GM12873 (cell line): ENCODE data around the gene DCUN1D1.
A peak's percentile ranks its signal among the peaks of the same experiment; 100 is the strongest.

ENCODE experiments used
- TF ChIP-seq, protein P1 (sequence below): IDR thresholded peaks from 2 replicates; pipeline ENCODE4 v1.5.1; 2012; ENCODE audit warnings: low read depth, mild to moderate bottlenecking, moderate library complexity, low read length, control low read depth; ENCODE audit not compliant: insufficient read depth; ENCODE audit errors: missing control alignments

The DCUN1D1 gene

DNA sequence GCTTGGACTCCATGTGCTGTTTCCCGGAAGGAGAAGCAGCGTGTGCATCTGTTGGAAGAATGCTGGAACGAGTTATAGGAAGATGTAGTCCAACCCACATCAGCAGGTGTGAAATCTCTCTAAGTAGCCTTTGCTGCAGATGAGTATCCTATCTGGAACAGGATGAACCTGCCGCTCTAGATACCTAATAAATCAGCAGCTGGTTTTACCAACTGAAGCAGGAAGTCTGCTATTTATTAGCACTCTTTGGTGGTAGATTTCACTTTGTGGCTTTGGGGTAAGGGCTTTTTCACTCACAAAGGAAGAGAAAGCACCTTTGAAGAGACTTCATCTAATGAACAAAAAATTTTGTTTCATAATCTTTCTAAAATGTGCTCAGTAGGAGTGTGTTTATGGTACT lies 66.4 kb downstream of the DCUN1D1 start:
- TF ChIP-seq, protein P1, sequence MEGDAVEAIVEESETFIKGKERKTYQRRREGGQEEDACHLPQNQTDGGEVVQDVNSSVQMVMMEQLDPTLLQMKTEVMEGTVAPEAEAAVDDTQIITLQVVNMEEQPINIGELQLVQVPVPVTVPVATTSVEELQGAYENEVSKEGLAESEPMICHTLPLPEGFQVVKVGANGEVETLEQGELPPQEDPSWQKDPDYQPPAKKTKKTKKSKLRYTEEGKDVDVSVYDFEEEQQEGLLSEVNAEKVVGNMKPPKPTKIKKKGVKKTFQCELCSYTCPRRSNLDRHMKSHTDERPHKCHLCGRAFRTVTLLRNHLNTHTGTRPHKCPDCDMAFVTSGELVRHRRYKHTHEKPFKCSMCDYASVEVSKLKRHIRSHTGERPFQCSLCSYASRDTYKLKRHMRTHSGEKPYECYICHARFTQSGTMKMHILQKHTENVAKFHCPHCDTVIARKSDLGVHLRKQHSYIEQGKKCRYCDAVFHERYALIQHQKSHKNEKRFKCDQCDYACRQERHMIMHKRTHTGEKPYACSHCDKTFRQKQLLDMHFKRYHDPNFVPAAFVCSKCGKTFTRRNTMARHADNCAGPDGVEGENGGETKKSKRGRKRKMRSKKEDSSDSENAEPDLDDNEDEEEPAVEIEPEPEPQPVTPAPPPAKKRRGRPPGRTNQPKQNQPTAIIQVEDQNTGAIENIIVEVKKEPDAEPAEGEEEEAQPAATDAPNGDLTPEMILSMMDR = no peak

DNA sequence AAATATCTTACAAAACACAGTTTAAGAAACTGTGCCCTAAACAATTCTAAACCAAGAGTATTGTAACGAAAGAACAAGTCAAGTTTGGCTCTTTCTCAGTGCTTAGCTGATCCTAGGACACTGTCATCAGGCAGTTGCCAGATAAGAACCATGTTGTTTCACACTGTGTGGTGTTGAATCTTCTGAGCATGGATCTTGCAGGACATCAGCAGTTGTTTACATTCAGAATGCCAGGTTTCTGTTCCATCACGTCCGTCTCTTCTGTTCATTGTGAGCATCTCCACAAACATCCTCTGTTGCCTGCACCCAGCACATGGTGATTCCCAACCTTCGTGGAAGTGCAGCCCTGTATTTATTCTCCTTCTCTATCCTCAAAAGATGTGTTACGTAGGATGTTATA lies 67.9 kb downstream of the DCUN1D1 start:
- TF ChIP-seq, protein P1 = no peak

DNA sequence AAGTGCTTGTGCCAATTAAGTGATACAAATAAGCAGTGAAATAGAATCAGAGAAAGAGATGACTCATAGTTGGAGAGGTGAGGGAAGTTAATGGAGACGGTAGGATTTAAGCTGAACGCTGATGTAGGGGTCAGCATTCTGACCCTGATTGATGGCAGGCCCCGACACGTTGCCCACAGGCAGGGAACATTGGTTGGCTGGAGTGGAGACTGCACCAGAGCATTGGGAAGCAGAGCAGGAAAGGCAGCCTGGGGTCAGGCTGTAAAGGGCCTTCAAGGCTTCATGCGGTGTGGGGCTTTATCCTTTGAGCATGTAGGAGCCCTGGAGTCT lies 68.6 kb downstream of the DCUN1D1 start:
- TF ChIP-seq, protein P1 = no peak

DNA sequence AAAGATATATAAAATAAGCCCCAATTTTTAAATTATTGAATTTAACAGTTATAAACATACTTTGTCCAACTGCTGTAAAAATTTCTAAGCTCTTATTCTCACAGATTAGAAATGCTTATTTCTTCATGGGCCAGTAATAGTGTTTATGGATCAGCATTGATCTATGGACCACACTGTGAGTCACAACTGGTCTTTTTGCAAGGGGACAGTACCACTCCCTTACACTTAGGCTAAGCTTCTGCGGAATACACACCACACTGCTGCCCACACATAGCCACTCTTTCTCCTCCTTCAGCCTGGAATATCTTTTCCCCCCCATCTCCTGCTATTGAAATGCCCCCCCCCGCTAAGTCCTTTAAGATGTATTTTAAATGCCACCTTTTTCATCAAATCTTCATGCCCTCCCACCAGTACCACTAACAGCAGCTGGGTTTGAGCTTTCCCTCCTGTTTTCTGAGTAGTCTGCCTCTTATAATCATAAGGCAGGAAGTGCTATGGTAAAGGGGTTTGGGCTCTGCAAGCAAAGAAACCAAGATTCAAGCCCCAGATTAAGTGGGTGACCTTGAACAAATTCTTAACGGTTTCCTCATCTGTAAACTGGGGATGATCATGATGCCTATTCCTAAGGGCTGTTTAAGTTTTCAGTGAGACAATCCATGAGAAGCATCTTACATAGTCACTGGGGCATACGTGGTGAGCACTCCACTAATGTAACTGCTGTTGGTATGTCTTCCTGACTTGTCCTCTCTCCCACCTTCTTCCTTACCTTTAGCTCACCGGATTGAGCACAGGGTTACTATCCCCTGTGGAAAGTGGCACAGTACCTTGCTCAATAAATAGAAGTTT lies 69.2 kb downstream of the DCUN1D1 start:
- TF ChIP-seq, protein P1 = no peak

DNA sequence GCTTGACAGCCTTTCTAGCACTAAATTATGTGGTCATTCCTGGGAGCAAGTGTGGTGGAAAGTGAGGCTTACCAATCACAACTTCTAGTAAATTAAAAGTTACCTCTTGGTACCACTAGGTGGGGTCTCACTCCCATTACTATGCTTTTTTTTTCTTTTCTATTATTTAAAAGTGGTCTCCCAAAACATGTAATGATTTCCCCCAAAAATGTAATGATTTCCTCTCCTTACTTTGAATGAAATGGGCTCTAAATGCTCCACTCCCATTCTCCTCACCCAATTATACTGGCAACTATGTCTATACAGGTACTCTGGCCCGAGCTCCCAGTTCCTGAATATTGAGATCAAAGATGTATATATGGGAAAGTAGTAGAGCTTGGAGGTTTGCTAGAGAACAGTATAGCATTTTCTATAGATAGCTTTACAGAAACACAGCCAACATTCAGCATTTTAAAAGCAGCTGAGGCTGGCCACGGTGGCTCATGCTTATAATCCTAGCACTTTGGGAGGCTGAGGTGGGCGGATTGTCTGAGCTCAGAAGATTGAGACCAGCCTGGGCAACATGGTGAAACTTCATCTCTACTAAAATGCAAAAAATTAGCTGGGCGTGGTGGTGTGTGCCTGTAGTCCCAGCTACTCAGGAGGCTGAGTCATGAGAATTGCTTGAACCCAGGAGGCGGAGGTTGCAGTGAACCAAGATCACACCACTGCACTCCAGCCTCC lies 70.9 kb downstream of the DCUN1D1 start:
- TF ChIP-seq, protein P1 = peak; percentile 55

DNA sequence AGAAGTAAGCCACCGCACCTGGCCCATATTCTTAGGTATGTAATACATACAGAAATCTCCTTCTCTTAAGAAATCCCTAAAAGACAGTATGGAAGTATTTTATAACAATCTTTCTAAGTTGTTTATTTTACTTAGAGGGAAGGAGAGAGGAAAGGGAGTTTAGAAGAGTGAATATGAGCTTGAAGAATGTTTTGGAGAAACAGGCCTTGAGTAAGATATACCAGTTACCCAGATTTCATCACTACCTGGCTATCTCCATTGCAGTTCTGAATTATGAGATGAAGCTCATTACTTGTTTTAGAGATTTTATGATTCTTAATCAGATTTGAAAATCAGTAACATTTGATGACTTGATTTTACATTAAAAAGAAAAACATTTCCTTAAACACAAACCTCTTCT lies 71.9 kb downstream of the DCUN1D1 start:
- TF ChIP-seq, protein P1 = no peak

DNA sequence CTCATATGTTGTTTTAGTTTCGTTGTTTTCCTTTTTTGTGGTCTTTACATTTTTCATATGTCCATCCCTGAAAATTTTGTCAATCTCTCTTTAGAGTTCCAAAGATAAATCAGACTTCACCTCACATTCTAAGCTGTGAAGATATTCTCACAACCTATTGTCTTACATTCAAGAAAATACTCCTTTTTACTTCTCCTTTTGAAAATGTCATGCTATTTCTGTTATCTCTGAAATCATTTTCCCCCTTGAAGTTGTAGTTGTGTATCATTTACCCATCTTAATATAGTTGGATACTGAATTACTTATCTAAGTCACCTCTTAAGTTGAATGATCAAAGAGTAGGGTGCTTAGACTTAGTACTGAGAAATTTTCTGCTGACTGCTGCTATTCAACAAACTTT lies 74.3 kb downstream of the DCUN1D1 start:
- TF ChIP-seq, protein P1 = no peak
